Muscle layer of duodenum (tissue), 2 donors: Measurements from ENCODE around the gene ANO2.

ENCODE experiments used
- H3K27ac ChIP-seq: one replicate; pipeline ENCODE4 v1.7.0; 2013; ENCODE audit warnings: mild to moderate bottlenecking, low read length
- H3K27me3 ChIP-seq: one replicate; pipeline ENCODE4 v1.7.0; 2013; ENCODE audit warnings: low read depth, mild to moderate bottlenecking, control low read depth, low read length
- H3K36me3 ChIP-seq, 2 donors: one replicate each; pipeline ENCODE4 v1.7.0; 2013; ENCODE audit warnings: low read length in 2 of 2, control low read depth in 1 of 2, mild to moderate bottlenecking in 1 of 2; ENCODE audit not compliant: insufficient read depth in 2 of 2, control insufficient read depth in 1 of 2
- H3K4me1 ChIP-seq, 2 donors: one replicate each; pipeline ENCODE4 v1.7.0; 2013; ENCODE audit warnings: low read length in 2 of 2, mild to moderate bottlenecking in 2 of 2, control low read depth in 1 of 2, moderate library complexity in 1 of 2; ENCODE audit not compliant: insufficient read depth in 2 of 2, control insufficient read depth in 1 of 2
- H3K4me3 ChIP-seq, 2 donors: one replicate each; pipeline ENCODE4 v1.7.0; 2013; ENCODE audit warnings: low read length in 2 of 2, low read depth in 1 of 2, mild to moderate bottlenecking in 1 of 2
- H3K9me3 ChIP-seq, 2 donors: one replicate each; pipeline ENCODE4 v1.7.0; 2013; ENCODE audit warnings: low read length in 2 of 2, control low read depth in 1 of 2, mild to moderate bottlenecking in 1 of 2; ENCODE audit not compliant: control insufficient read depth in 1 of 2
- donor health status: healthy.

The ANO2 gene

GRCh38 chr12:5960783-5961182 lies 15.7 kb upstream of the ANO2 start:
- no peaks in the 10 kb centered on the region for H3K36me3 ChIP-seq
- H3K4me1 ChIP-seq = no peaks in the 10 kb centered on the region
- H3K27me3 ChIP-seq = no peaks in the 10 kb centered on the region
- H3K27ac ChIP-seq = no peak overlapping the region
- H3K9me3 ChIP-seq = no peaks in the 10 kb centered on the region
- no peak overlapping the region for H3K4me3 ChIP-seq

- no peak overlapping the region for H3K27ac ChIP-seq
- H3K4me3 ChIP-seq = no peak overlapping the region
- no peaks in the 10 kb centered on the region for H3K36me3 ChIP-seq
Observed at GRCh38 chr12:5956987-5957386, 11.9 kb upstream of the ANO2 start.

GRCh38 chr12:5954661-5955060 lies 9.6 kb upstream of the ANO2 start:
- Histone ChIP-seq H3K27me3 (no peaks in the 10 kb centered on the region), H3K4me3 (no peak overlapping the region), H3K27ac (no peak overlapping the region), H3K9me3 (no peaks in the 10 kb centered on the region), H3K4me1 (no peaks in the 10 kb centered on the region), H3K36me3 (no peaks in the 10 kb centered on the region)

More at GRCh38 chr12:5956987-5957386, 11.9 kb upstream of the ANO2 start:
- no peaks in the 10 kb centered on the region for H3K9me3 ChIP-seq
- H3K4me1 ChIP-seq = no peaks in the 10 kb centered on the region
- H3K27me3 ChIP-seq = no peaks in the 10 kb centered on the region

- peaks cover under 1% of the 10 kb centered on the region for H3K27me3 ChIP-seq
- H3K36me3 ChIP-seq = no peaks in the 10 kb centered on the region
- no peaks in the 10 kb centered on the region for H3K4me1 ChIP-seq
Observed at GRCh38 chr12:5953835-5954586, 9.0 kb upstream of the ANO2 start.

GRCh38 chr12:5952031-5952430 lies 7.0 kb upstream of the ANO2 start:
- no peaks in the 10 kb centered on the region for H3K9me3 ChIP-seq
- H3K4me3 ChIP-seq = no peak overlapping the region
- no peaks in the 10 kb centered on the region for H3K4me1 ChIP-seq
- peaks cover 6% of the 10 kb centered on the region for H3K27me3 ChIP-seq
- H3K27ac ChIP-seq = no peak overlapping the region
- no peaks in the 10 kb centered on the region for H3K36me3 ChIP-seq

More at GRCh38 chr12:5953835-5954586, 9.0 kb upstream of the ANO2 start:
- H3K27ac ChIP-seq = no peak overlapping the region
- H3K4me3 ChIP-seq = no peak overlapping the region
- no peaks in the 10 kb centered on the region for H3K9me3 ChIP-seq

GRCh38 chr12:5948696-5949095 lies 3.6 kb upstream of the ANO2 start:
- no peak overlapping the region for H3K27ac ChIP-seq
- no peaks in the 10 kb centered on the region for H3K36me3 ChIP-seq
- H3K27me3 ChIP-seq = peaks cover 31% of the 10 kb centered on the region
- H3K9me3 ChIP-seq = no peaks in the 10 kb centered on the region
- no peak overlapping the region for H3K4me3 ChIP-seq
- peaks cover 0 to 14% of the 10 kb centered on the region in 2 donors for H3K4me1 ChIP-seq

GRCh38 chr12:5947006-5947405 lies 1.9 kb upstream of the ANO2 start:
- Histone ChIP-seq H3K27ac (no peak overlapping the region), H3K36me3 (no peaks in the 10 kb centered on the region), H3K27me3 (peaks cover 31% of the 10 kb centered on the region), H3K9me3 (no peaks in the 10 kb centered on the region), H3K4me1 (peaks cover 0 to 14% of the 10 kb centered on the region in 2 donors), H3K4me3 (no peak overlapping the region)

GRCh38 chr12:5946388-5946787 lies 1.3 kb upstream of the ANO2 start:
- H3K36me3 ChIP-seq = no peaks in the 10 kb centered on the region
- peaks cover 0 to 14% of the 10 kb centered on the region in 2 donors for H3K4me1 ChIP-seq
- no peak overlapping the region for H3K27ac ChIP-seq
- peaks cover 31% of the 10 kb centered on the region for H3K27me3 ChIP-seq
- no peak overlapping the region for H3K4me3 ChIP-seq
- H3K9me3 ChIP-seq = no peaks in the 10 kb centered on the region

GRCh38 chr12:5944688-5945070 lies 380 bp downstream of the ANO2 start:
- Histone ChIP-seq H3K4me1 (peaks cover 0 to 14% of the 10 kb centered on the region in 2 donors), H3K4me3 (peak overlapping the region; percentile 48 to 62), H3K9me3 (no peaks in the 10 kb centered on the region), H3K27ac (no peak overlapping the region), H3K27me3 (peaks cover 36% of the 10 kb centered on the region), H3K36me3 (peaks cover 0 to 4% of the 10 kb centered on the region in 2 donors)

- Histone ChIP-seq H3K36me3 (peaks cover 0 to 4% of the 10 kb centered on the region in 2 donors), H3K4me1 (peaks cover 0 to 14% of the 10 kb centered on the region in 2 donors), H3K4me3 (no peak overlapping the region), H3K27me3 (peaks cover 36% of the 10 kb centered on the region), H3K9me3 (no peaks in the 10 kb centered on the region), H3K27ac (no peak overlapping the region)
Observed at GRCh38 chr12:5944053-5944452, 1.0 kb downstream of the ANO2 start.

- Histone ChIP-seq H3K9me3 (no peaks in the 10 kb centered on the region), H3K27me3 (peaks cover 30% of the 10 kb centered on the region), H3K27ac (no peak overlapping the region), H3K4me3 (no peak overlapping the region), H3K4me1 (peaks cover 0 to 14% of the 10 kb centered on the region in 2 donors), H3K36me3 (peaks cover 0 to 4% of the 10 kb centered on the region in 2 donors)
Observed at GRCh38 chr12:5941907-5942306, 3.2 kb downstream of the ANO2 start.
